Measurements from ENCODE around the gene NLRP10. TPM values are rescaled to one million over a fixed set of nuclear protein-coding genes. Genes with fewer than 3 reads are reported as not detected.

Gene NLRP10
- total and polyA plus RNA-seq, 2 donors (not counting 3 experiments of a cell fraction or from before 2014, with no cell fraction given): not detected

GRCh38 chr11:8004008-8004407, 38.8 kb upstream of the NLRP10 start:
- Histone ChIP-seq H3K4me2 (ENCODE audit: insufficient read depth, low read length) (no peak overlapping the region), H4K20me1 (replicated peaks; ENCODE audit: control insufficient read depth, extremely low read depth, insufficient read depth, low read length) (no peaks in the 10 kb centered on the region), H3K27ac (ENCODE audit: insufficient read depth, low read depth, low read length) (no peak overlapping the region), H2AFZ (ENCODE audit: low read depth, low read length) (no peak overlapping the region), H3K9me1 (replicated peaks; ENCODE audit: control insufficient read depth, extremely low read depth, insufficient read depth, low read length) (no peaks in the 10 kb centered on the region), H3K27me3 (ENCODE audit: control insufficient read depth in 2 of 2, insufficient read depth in 2 of 2, low read length in 2 of 2) (no peaks in the 10 kb centered on the region), H3K36me3 (ENCODE audit: control insufficient read depth in 2 of 2, extremely low read depth in 1 of 2, insufficient read depth in 2 of 2, low read length in 2 of 2) (no peaks in the 10 kb centered on the region), H3K79me2 (ENCODE audit: control insufficient read depth, insufficient read depth, low read length) (no peaks in the 10 kb centered on the region), H3K9me3 (replicated peaks; ENCODE audit: control insufficient read depth, insufficient read depth, low read length) (no peaks in the 10 kb centered on the region), H3K4me3 (replicated peaks in 1 of 3; ENCODE audit: insufficient read depth in 1 of 3, low read depth in 1 of 3, low read length in 3 of 3) (no peak overlapping the region), H3K4me1 (ENCODE audit: control insufficient read depth, extremely low read depth, insufficient read depth, low read length) (no peaks in the 10 kb centered on the region), H3K9ac (replicated peaks; ENCODE audit: extremely low read depth, insufficient read depth, low read length) (no peak overlapping the region)
- no TSS peak for BruUV-seq (replicated peaks)
- TF ChIP-seq EZH2 (IDR thresholded peaks at IDR 0.05; ENCODE audit: borderline replicate concordance, low read depth, low read length, severe bottlenecking) (no peak), POLR2AphosphoS5 (IDR thresholded peaks at IDR 0.05; ENCODE audit: insufficient read depth, low read depth, low read length) (no peak), MAX (IDR thresholded peaks at IDR 0.05; ENCODE audit: insufficient read depth, insufficient read length) (no peak), JUN (IDR thresholded peaks at IDR 0.05; ENCODE audit: borderline replicate concordance, insufficient read depth, insufficient read length, low read depth) (no peak), GATA2 (IDR thresholded peaks at IDR 0.05; ENCODE audit: insufficient read depth, insufficient read length, low read depth, low read length) (no peak)
- FAIRE-seq (no peak), DNase-seq (ENCODE audit: low read depth, low spot score) (no peak)
- ChIA-PET CTCF (interaction anchor here (0.6 to 11.1 kb wide), 6 partner anchors 11 to 114 kb away, joined by 3 to 822 read pairs (median 4); partner anchors contain the start of gene EIF3F), POLR2A (no interaction called here)
- dilution Hi-C loops (cut with MboI; ENCODE audit: extremely low pct_ligation_motif_present, low sequenced_read_pairs): no loop called here
- intact Hi-C loops (cut with micrococcal nuclease): no loop called here

- Histone ChIP-seq H3K27me3 (ENCODE audit: control insufficient read depth in 2 of 2, insufficient read depth in 2 of 2, low read length in 2 of 2) (no peaks in the 10 kb centered on the region), H3K9me3 (replicated peaks; ENCODE audit: control insufficient read depth, insufficient read depth, low read length) (no peaks in the 10 kb centered on the region), H3K27ac (ENCODE audit: insufficient read depth, low read depth, low read length) (no peak overlapping the region), H3K9ac (replicated peaks; ENCODE audit: extremely low read depth, insufficient read depth, low read length) (no peak overlapping the region), H3K4me1 (ENCODE audit: control insufficient read depth, extremely low read depth, insufficient read depth, low read length) (no peaks in the 10 kb centered on the region), H3K4me3 (replicated peaks in 1 of 3; ENCODE audit: insufficient read depth in 1 of 3, low read depth in 1 of 3, low read length in 3 of 3) (no peak overlapping the region), H3K79me2 (ENCODE audit: control insufficient read depth, insufficient read depth, low read length) (no peaks in the 10 kb centered on the region), H4K20me1 (replicated peaks; ENCODE audit: control insufficient read depth, extremely low read depth, insufficient read depth, low read length) (no peaks in the 10 kb centered on the region), H3K9me1 (replicated peaks; ENCODE audit: control insufficient read depth, extremely low read depth, insufficient read depth, low read length) (no peaks in the 10 kb centered on the region), H3K36me3 (ENCODE audit: control insufficient read depth in 2 of 2, extremely low read depth in 1 of 2, insufficient read depth in 2 of 2, low read length in 2 of 2) (peaks cover 0 to 3% of the 10 kb centered on the region in 2 experiments), H3K4me2 (ENCODE audit: insufficient read depth, low read length) (no peak overlapping the region), H2AFZ (ENCODE audit: low read depth, low read length) (no peak overlapping the region)
- no TSS peak for BruUV-seq (replicated peaks)
- FAIRE-seq: no peak
- DNase-seq (ENCODE audit: low read depth, low spot score): no peak
- dilution Hi-C loops (cut with MboI; ENCODE audit: extremely low pct_ligation_motif_present, low sequenced_read_pairs) (no loop called here), intact Hi-C loops (cut with micrococcal nuclease) (no loop called here)
- ChIA-PET POLR2A (no interaction called here), CTCF (interaction anchor here (0.6 to 11.1 kb wide), 7 partner anchors 12 to 113 kb away, joined by 3 to 822 read pairs (median 4); partner anchors contain the start of gene EIF3F)
- TF ChIP-seq GATA2 (IDR thresholded peaks at IDR 0.05; ENCODE audit: insufficient read depth, insufficient read length, low read depth, low read length) (no peak), POLR2AphosphoS5 (IDR thresholded peaks at IDR 0.05; ENCODE audit: insufficient read depth, low read depth, low read length) (no peak), CTCF (IDR thresholded peaks at IDR 0.05; ENCODE audit: extremely low read depth in 1 of 2, insufficient read depth in 1 of 2, low read depth in 1 of 2, low read length in 2 of 2) (no peak), EZH2 (IDR thresholded peaks at IDR 0.05; ENCODE audit: borderline replicate concordance, low read depth, low read length, severe bottlenecking) (no peak), MYC (IDR thresholded peaks at IDR 0.05; ENCODE audit: low read depth, low read length) (no peak), MAX (IDR thresholded peaks at IDR 0.05; ENCODE audit: insufficient read depth, insufficient read length) (no peak), FOS (IDR thresholded peaks at IDR 0.05; ENCODE audit: borderline replicate concordance, insufficient read depth, low read length) (no peak), POLR2A (IDR thresholded peaks at IDR 0.05; ENCODE audit: low read depth, low read length) (no peak), JUN (IDR thresholded peaks at IDR 0.05; ENCODE audit: borderline replicate concordance, insufficient read depth, insufficient read length, low read depth) (no peak)
These were observed 37.9 kb upstream of the NLRP10 start for GRCh38 chr11:8003187-8003586.

All from endothelial cell of umbilical vein (primary cell).